IMR-90 (cell line): ENCODE data around the gene ANK2. TPM values are rescaled to one million over a fixed set of nuclear protein-coding genes. Genes with fewer than 3 reads are reported as not detected.

Source experiments
- ATAC-seq: fragments of 200-7000 bp; cut with Tn5 transposase; 2 replicates; pipeline ENCODE4 v1.9.1; 2020; ENCODE audit warnings: low read depth, mild to moderate bottlenecking, moderate library complexity
- BruUV-seq: library from RNA; stranded (reverse); fragments of 400-500 nt; replicated peaks from 2 replicates; lab custom pipeline; 2021; lab: Mats Ljungman, UMichigan
- CTCF ChIA-PET: fragments of 300-600 bp; formaldehyde crosslinking; extraction: SDS; loops from one replicate; lab custom pipeline; 2021; ENCODE audit warnings: antibody characterized with exemption; lab: Yijun Ruan, JAX
- POLR2A ChIA-PET: fragments of 300-600 bp; sonication (Branson Sonifier 250); formaldehyde crosslinking; loops from one replicate; lab custom pipeline; 2022; ENCODE audit warnings: antibody characterized with exemption; ENCODE audit not compliant: unreplicated experiment; lab: Charles Lee
- DNase-seq: peaks from one replicate; pipeline ENCODE4 v3.0.0; 2013
- H2AFZ ChIP-seq: replicated peaks from 2 replicates; pipeline ENCODE3; 2013; ENCODE audit warnings: low read length, mild to moderate bottlenecking; ENCODE audit not compliant: poor library complexity
- H2AK5ac ChIP-seq: 2 replicates; pipeline ENCODE4 v1.6.1; 2013; ENCODE audit warnings: low read depth, low read length, inconsistent platforms
- H2AK9ac ChIP-seq: replicated peaks from 2 replicates; pipeline ENCODE3; 2013; ENCODE audit warnings: mild to moderate bottlenecking, low read depth, low read length, moderate library complexity; ENCODE audit not compliant: poor library complexity
- H2BK120ac ChIP-seq: 2 replicates; pipeline ENCODE4 v1.6.1; 2013; ENCODE audit warnings: low read depth, low read length, inconsistent platforms
- H2BK15ac ChIP-seq: 3 replicates; pipeline ENCODE4 v1.6.1; 2013; ENCODE audit warnings: low read depth, low read length, inconsistent platforms
- H2BK20ac ChIP-seq: 2 replicates; pipeline ENCODE4 v1.6.1; 2013; ENCODE audit warnings: low read depth, mild to moderate bottlenecking, inconsistent platforms, low read length, moderate library complexity
- H2BK5ac ChIP-seq: 2 replicates; pipeline ENCODE4 v1.6.1; 2013; ENCODE audit warnings: mild to moderate bottlenecking, low read depth, low read length, inconsistent platforms; ENCODE audit not compliant: poor library complexity, severe bottlenecking
- H3K14ac ChIP-seq: replicated peaks from 2 replicates; pipeline ENCODE4 v1.6.1; 2013; ENCODE audit warnings: low read depth, low read length, inconsistent platforms
- H3K18ac ChIP-seq: 2 replicates; pipeline ENCODE4 v1.6.1; 2013; ENCODE audit warnings: low read depth, low read length, control low read depth
- H3K23ac ChIP-seq: 2 replicates; pipeline ENCODE4 v1.6.1; 2013; ENCODE audit warnings: low read depth, low read length, inconsistent platforms
- H3K27ac ChIP-seq: 2 replicates; pipeline ENCODE4 v1.5.1; 2013; ENCODE audit warnings: mild to moderate bottlenecking, control low read depth, low read length; ENCODE audit not compliant: insufficient read depth
- H3K27me3 ChIP-seq: 2 replicates; pipeline ENCODE4 v1.6.1; 2013; ENCODE audit warnings: low read length; ENCODE audit not compliant: control insufficient read depth, insufficient read depth
- H3K36me3 ChIP-seq: 2 replicates; pipeline ENCODE4 v1.6.1; 2013; ENCODE audit warnings: low read length, mixed read lengths; ENCODE audit not compliant: control insufficient read depth, insufficient read depth
- H3K4ac ChIP-seq: 2 replicates; pipeline ENCODE4 v1.6.1; 2013; ENCODE audit warnings: low read depth, low read length, inconsistent platforms
- H3K4me1 ChIP-seq: 2 replicates; pipeline ENCODE4 v1.6.1; 2013; ENCODE audit warnings: low read length, mixed read lengths; ENCODE audit not compliant: control insufficient read depth, insufficient read depth
- H3K4me2 ChIP-seq: 2 replicates; pipeline ENCODE4 v1.6.1; 2013; ENCODE audit warnings: low read depth, mild to moderate bottlenecking, control low read depth, low read length, moderate library complexity
- H3K4me3 ChIP-seq: 2 replicates; pipeline ENCODE4 v1.5.1; 2013; ENCODE audit warnings: low read depth, mild to moderate bottlenecking, control low read depth, low read length, moderate library complexity; ENCODE audit not compliant: insufficient read depth
- H3K56ac ChIP-seq: 2 replicates; pipeline ENCODE4 v1.6.1; 2013; ENCODE audit warnings: low read length, inconsistent platforms; ENCODE audit not compliant: insufficient read depth; ENCODE audit errors: extremely low read depth
- H3K79me1 ChIP-seq, 2 experiments: 2 replicates each; pipeline ENCODE4 v1.6.1; 2013; ENCODE audit warnings: low read length in 2 of 2, inconsistent platforms in 1 of 2, low read depth in 1 of 2
- H3K9ac ChIP-seq: 2 replicates; pipeline ENCODE4 v1.6.1; 2013; ENCODE audit warnings: low read depth, low read length, control low read depth
- H3K9me1 ChIP-seq: 2 replicates; pipeline ENCODE4 v1.6.1; 2013; ENCODE audit warnings: low read length, inconsistent platforms; ENCODE audit not compliant: insufficient read depth
- H3K9me3 ChIP-seq: 2 replicates; pipeline ENCODE4 v1.6.1; 2013; ENCODE audit warnings: low read length; ENCODE audit not compliant: control insufficient read depth, insufficient read depth
- H4K20me1 ChIP-seq: 2 replicates; pipeline ENCODE4 v1.6.1; 2013; ENCODE audit warnings: low read length, inconsistent platforms; ENCODE audit not compliant: insufficient read depth
- H4K5ac ChIP-seq: 2 replicates; pipeline ENCODE4 v1.6.1; 2013; ENCODE audit warnings: mild to moderate bottlenecking, low read depth, low read length, control low read depth
- H4K8ac ChIP-seq, 2 experiments: 2 replicates each; pipeline ENCODE4 v1.6.1; 2013; ENCODE audit warnings: low read depth in 2 of 2, low read length in 2 of 2, control low read depth in 1 of 2, inconsistent platforms in 1 of 2
- H4K91ac ChIP-seq: 2 replicates; pipeline ENCODE4 v1.6.1; 2013; ENCODE audit warnings: low read depth, low read length, inconsistent platforms; ENCODE audit not compliant: insufficient read depth
- FOS ChIP-seq: fragments of 150-350 bp; IDR thresholded peaks from 2 replicates; pipeline ENCODE4 v1.6.1; 2016; ENCODE audit warnings: low read depth, low read length
- MAZ ChIP-seq: IDR thresholded peaks from 2 replicates; pipeline ENCODE4 v1.6.1; 2012; ENCODE audit warnings: low read depth, mild to moderate bottlenecking, low read length, improper control_type of control experiment, moderate library complexity, borderline replicate concordance
- RCOR1 ChIP-seq: IDR thresholded peaks from 2 replicates; pipeline ENCODE4 v1.6.1; 2012; ENCODE audit warnings: mild to moderate bottlenecking, low read length, improper control_type of control experiment; ENCODE audit not compliant: insufficient replicate concordance
- SMC3 ChIP-seq: fragments of 150-350 bp; IDR thresholded peaks from 2 replicates; pipeline ENCODE4 v1.6.1; 2016; ENCODE audit warnings: low read depth, mild to moderate bottlenecking, antibody characterized with exemption, low read length, moderate library complexity
- dilution Hi-C: fragments of 300-500 bp; cut with HindIII; formaldehyde crosslinking; loops from one replicate; pipeline ENCODE4 v1.14.3; 2018; ENCODE audit warnings: low sequenced_read_pairs; ENCODE audit not compliant: unreplicated experiment
- in situ Hi-C: fragments of 300-500 bp; cut with MboI; formaldehyde crosslinking; loops from 3 replicates; pipeline ENCODE4 v1.14.3; 2019; ENCODE audit warnings: low sequenced_read_pairs, inconsistent platforms, mixed read lengths
- intact Hi-C: fragments of 100-400 bp; cut with micrococcal nuclease; formaldehyde crosslinking; loops from 2 replicates; pipeline ENCODE4 v1.10.0; 2022
- polyA plus RNA-seq, 3 experiments: library from polyadenylated mRNA; depleted of rRNA; stranded (reverse); fragments of >200 nt; gene quantifications; 2 replicates each; pipeline ENCODE4 v1.2.3, GENCODE V29; 2012; ENCODE audit warnings: low replicate concordance in 1 of 3
- total RNA-seq: library from RNA; depleted of rRNA; stranded (reverse); fragments of >200 nt; gene quantifications from 2 replicates; pipeline ENCODE4 v1.2.3, GENCODE V29; 2012
- TF ChIP-seq, protein P1 (sequence below): fragments of 150-350 bp; IDR thresholded peaks from 2 replicates; pipeline ENCODE4 v1.6.1; 2017; ENCODE audit warnings: mild to moderate bottlenecking, antibody characterized with exemption, low read length, low read depth

Gene ANK2
- total and polyA plus RNA-seq, 2 of the 4 experiments (the other 2 are of a cell fraction): 0.82 to 6.6 TPM

GRCh38 chr4:113148925-113149324, 99.5 kb downstream of the ANK2 start:
- intact Hi-C loops (no loop called here), dilution Hi-C loops (no loop called here), in situ Hi-C loops (no loop called here)
- Histone ChIP-seq H3K4me3 (no peak overlapping the region), H4K5ac (no peak overlapping the region), H3K4me1 (no peaks in the 10 kb centered on the region), H2BK15ac (no peak overlapping the region), H3K9me3 (no peaks in the 10 kb centered on the region), H3K4me2 (no peak overlapping the region), H3K56ac (no peak overlapping the region), H4K91ac (no peak overlapping the region), H3K27me3 (no peaks in the 10 kb centered on the region), H3K4ac (no peak overlapping the region), H3K36me3 (no peaks in the 10 kb centered on the region), H4K20me1 (no peaks in the 10 kb centered on the region), H2BK5ac (no peak overlapping the region), H4K8ac (no peak overlapping the region), H2AK9ac (no peak overlapping the region), H2BK120ac (no peak overlapping the region), H3K27ac (no peak overlapping the region), H2AK5ac (no peak overlapping the region), H3K79me1 (no peaks in the 10 kb centered on the region), H3K9ac (no peak overlapping the region), H2AFZ (no peak overlapping the region), H3K23ac (no peak overlapping the region), H2BK20ac (no peak overlapping the region), H3K9me1 (no peaks in the 10 kb centered on the region), H3K14ac (no peak overlapping the region), H3K18ac (no peak overlapping the region)
- no peak for ATAC-seq
- TF ChIP-seq RCOR1: no peak
- no peak for TF ChIP-seq FOS
- TF ChIP-seq MAZ: no peak
- TF ChIP-seq SMC3: no peak
- TF ChIP-seq, protein P1, sequence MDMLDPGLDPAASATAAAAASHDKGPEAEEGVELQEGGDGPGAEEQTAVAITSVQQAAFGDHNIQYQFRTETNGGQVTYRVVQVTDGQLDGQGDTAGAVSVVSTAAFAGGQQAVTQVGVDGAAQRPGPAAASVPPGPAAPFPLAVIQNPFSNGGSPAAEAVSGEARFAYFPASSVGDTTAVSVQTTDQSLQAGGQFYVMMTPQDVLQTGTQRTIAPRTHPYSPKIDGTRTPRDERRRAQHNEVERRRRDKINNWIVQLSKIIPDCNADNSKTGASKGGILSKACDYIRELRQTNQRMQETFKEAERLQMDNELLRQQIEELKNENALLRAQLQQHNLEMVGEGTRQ: no peak
- ChIA-PET POLR2A (no interaction called here), CTCF (no interaction called here)
- BruUV-seq: no TSS peak
- DNase-seq: no peak
